Lung (tissue), 12 donors: Measurements from ENCODE around the gene ADAM23. TPM values are rescaled to one million over a fixed set of nuclear protein-coding genes. Genes with fewer than 3 reads are reported as not detected.

ENCODE experiments used
- ATAC-seq: fragments of 200-7000 bp; cut with Tn5 transposase; one replicate; pipeline ENCODE4 v1.9.1; 2020; ENCODE audit warnings: moderate number of reproducible peaks; ENCODE audit not compliant: insufficient read depth, low FRiP score
- DNase-seq, 3 donors: peaks; one replicate each; pipeline ENCODE4 v3.0.0-alpha.2; 2013 to 2017
- H3K27ac ChIP-seq, 2 donors: one replicate each; pipeline ENCODE4 v1.5.1; 2013; ENCODE audit warnings: mild to moderate bottlenecking in 2 of 2, moderate library complexity in 2 of 2, control low read depth in 1 of 2, inconsistent platforms in 1 of 2, low read depth in 1 of 2, low read length in 1 of 2
- H3K27me3 ChIP-seq, 3 donors: one replicate each; pipeline ENCODE4 v1.5.1; 2013; ENCODE audit warnings: low read length in 2 of 3; ENCODE audit not compliant: control insufficient read depth in 3 of 3, insufficient read depth in 3 of 3
- H3K36me3 ChIP-seq, 4 donors: one replicate each; pipeline ENCODE4 v1.5.1; 2013; ENCODE audit warnings: low read length in 4 of 4, mild to moderate bottlenecking in 1 of 4, moderate library complexity in 1 of 4; ENCODE audit not compliant: control insufficient read depth in 4 of 4, insufficient read depth in 4 of 4
- H3K4me1 ChIP-seq, 5 donors: one replicate each; pipeline ENCODE4 v1.5.1; 2013; ENCODE audit warnings: low read length in 5 of 5, mild to moderate bottlenecking in 2 of 5, moderate library complexity in 1 of 5; ENCODE audit not compliant: control insufficient read depth in 5 of 5, insufficient read depth in 5 of 5
- H3K4me3 ChIP-seq: one replicate; pipeline ENCODE4 v1.5.1; 2013; ENCODE audit warnings: mild to moderate bottlenecking, control low read depth, moderate library complexity
- H3K9ac ChIP-seq, 2 donors: one replicate each; pipeline ENCODE4 v1.5.1; 2013; ENCODE audit warnings: low read length in 2 of 2, control low read depth in 1 of 2; ENCODE audit not compliant: insufficient read depth in 1 of 2
- H3K9me3 ChIP-seq, 4 donors: one replicate each; pipeline ENCODE4 v1.5.1; 2013; ENCODE audit warnings: low read length in 3 of 4, mild to moderate bottlenecking in 1 of 4, moderate library complexity in 1 of 4; ENCODE audit not compliant: control insufficient read depth in 4 of 4, insufficient read depth in 3 of 4
- CTCF ChIP-seq: IDR thresholded peaks from 2 replicates; pipeline ENCODE4 v1.5.1; 2012; ENCODE audit warnings: mild to moderate bottlenecking; ENCODE audit errors: control extremely low read depth, extremely low read depth
- WGBS, 2 donors: extraction: QIAGEN DNeasy Blood & Tissue Kit; methylation state at CpG; one replicate each; pipeline ENCODE4 v1.1.7; 2013; 5-methylcytosine and 5-hydroxymethylcytosine counted together
- polyA plus RNA-seq, 2 donors: library from polyadenylated mRNA; stranded (reverse); fragments of 200-250 nt; gene quantifications; one replicate each; pipeline ENCODE4 v1.2.1, GENCODE V29; 2013
- total RNA-seq, 2 donors: library from RNA; depleted of rRNA in 1 of 2; stranded (reverse); fragments of >200 nt in 1 of 2; gene quantifications; one replicate each; pipeline ENCODE4 v1.2.1, GENCODE V29; 2014 to 2021
- donor health status: control.
- donor health status: control.
- donor health status: Bipolar disorder and iron deficiency.
- donor health status: healthy.
- donor health status: DM: yes; HTN: yes; CAD: no.

Gene ADAM23
- total and polyA plus RNA-seq, 4 donors, result 0.57 to 1.7 (median 1.2) TPM

GRCh38 chr2:206408323-206409320, 34.7 kb upstream of the ADAM23 start:
- no peaks in the 10 kb centered on the region for H3K4me1 ChIP-seq
- ATAC-seq (no peak), DNase-seq (no peak)
- TF ChIP-seq CTCF, result no peak
- no peak overlapping the region for H3K9ac ChIP-seq
- 86 to 94% methylated on average over 11 of the region's 11 CpGs for WGBS, 2 donors
- H3K4me3 ChIP-seq, result no peak overlapping the region
- no peaks in the 10 kb centered on the region for H3K36me3 ChIP-seq
- H3K9me3 ChIP-seq, result peaks cover 0 to 10% (median 0%) of the 10 kb centered on the region in 4 donors
- no peak overlapping the region for H3K27ac ChIP-seq
- H3K27me3 ChIP-seq, result no peaks in the 10 kb centered on the region

- H3K4me3 ChIP-seq, result no peak overlapping the region
- ATAC-seq (no peak), DNase-seq (no peak)
- H3K27ac ChIP-seq, result no peak overlapping the region
- H3K9me3 ChIP-seq, result peaks cover 0 to 10% (median 0%) of the 10 kb centered on the region in 4 donors
- WGBS, 2 donors, result 96 to 97% methylated on average over 26 of the region's 26 CpGs
- no peaks in the 10 kb centered on the region for H3K27me3 ChIP-seq
- H3K4me1 ChIP-seq, result no peaks in the 10 kb centered on the region
- TF ChIP-seq CTCF, result no peak
- no peak overlapping the region for H3K9ac ChIP-seq
- no peaks in the 10 kb centered on the region for H3K36me3 ChIP-seq
Observed at GRCh38 chr2:206410714-206411113, 32.6 kb upstream of the ADAM23 start.

GRCh38 chr2:206415618-206416243, 27.6 kb upstream of the ADAM23 start:
- no peak for TF ChIP-seq CTCF
- H3K27ac ChIP-seq, result no peak overlapping the region
- ATAC-seq (no peak), DNase-seq (no peak)
- no peaks in the 10 kb centered on the region for H3K27me3 ChIP-seq
- no peaks in the 10 kb centered on the region for H3K4me1 ChIP-seq
- no peaks in the 10 kb centered on the region for H3K36me3 ChIP-seq
- H3K9me3 ChIP-seq, result peaks cover 0 to 5% (median 3%) of the 10 kb centered on the region in 4 donors
- no peak overlapping the region for H3K4me3 ChIP-seq
- no peak overlapping the region for H3K9ac ChIP-seq
- 87 to 89% methylated on average over 13 of the region's 13 CpGs for WGBS, 2 donors
